Type B pancreatic cell (in vitro differentiated cells): ENCODE data around the gene SNED1. TPM values are rescaled to one million over a fixed set of nuclear protein-coding genes. Genes with fewer than 3 reads are reported as not detected.
A peak's percentile ranks its signal among the peaks of the same experiment; 100 is the strongest.

Source experiments
- DNase-seq: peaks from one replicate; pipeline ENCODE4 v3.0.0; 2021; ENCODE audit warnings: mixed read lengths; ENCODE audit not compliant: unreplicated experiment; ENCODE audit errors: extremely low spot score
- H3K27ac Mint-ChIP-seq: 2 replicates; pipeline ENCODE4 v1.8.0; 2021; ENCODE audit warnings: mild to moderate bottlenecking, mixed read lengths
- H3K27me3 Mint-ChIP-seq: 2 replicates; pipeline ENCODE4 v1.8.0; 2021; ENCODE audit warnings: mixed read lengths
- H3K36me3 Mint-ChIP-seq: 2 replicates; pipeline ENCODE4 v1.8.0; 2021; ENCODE audit warnings: mixed read lengths
- H3K4me1 Mint-ChIP-seq: one replicate; pipeline ENCODE4 v1.8.0; 2021; ENCODE audit warnings: mixed read lengths; ENCODE audit not compliant: unreplicated experiment
- H3K4me3 Mint-ChIP-seq: 2 replicates; pipeline ENCODE4 v1.8.0; 2021; ENCODE audit warnings: mild to moderate bottlenecking, mixed read lengths
- H3K9me3 Mint-ChIP-seq: 2 replicates; pipeline ENCODE4 v1.8.0; 2021; ENCODE audit warnings: mixed read lengths
- total RNA-seq: library from RNA; stranded (reverse); gene quantifications from 2 replicates; pipeline ENCODE4 v1.2.1, GENCODE V29; 2021; ENCODE audit warnings: low replicate concordance
- TF ChIP-seq, protein P1 (sequence below): fragments of 200-600 bp; sonication (generic); conservative IDR thresholded peaks from 2 replicates; pipeline ENCODE4 v1.5.0; 2021; ENCODE audit warnings: antibody characterized with exemption, mild to moderate bottlenecking

SNED1 gene
- total RNA-seq, 1 donor from 2014 or later, result 140 TPM

DNA sequence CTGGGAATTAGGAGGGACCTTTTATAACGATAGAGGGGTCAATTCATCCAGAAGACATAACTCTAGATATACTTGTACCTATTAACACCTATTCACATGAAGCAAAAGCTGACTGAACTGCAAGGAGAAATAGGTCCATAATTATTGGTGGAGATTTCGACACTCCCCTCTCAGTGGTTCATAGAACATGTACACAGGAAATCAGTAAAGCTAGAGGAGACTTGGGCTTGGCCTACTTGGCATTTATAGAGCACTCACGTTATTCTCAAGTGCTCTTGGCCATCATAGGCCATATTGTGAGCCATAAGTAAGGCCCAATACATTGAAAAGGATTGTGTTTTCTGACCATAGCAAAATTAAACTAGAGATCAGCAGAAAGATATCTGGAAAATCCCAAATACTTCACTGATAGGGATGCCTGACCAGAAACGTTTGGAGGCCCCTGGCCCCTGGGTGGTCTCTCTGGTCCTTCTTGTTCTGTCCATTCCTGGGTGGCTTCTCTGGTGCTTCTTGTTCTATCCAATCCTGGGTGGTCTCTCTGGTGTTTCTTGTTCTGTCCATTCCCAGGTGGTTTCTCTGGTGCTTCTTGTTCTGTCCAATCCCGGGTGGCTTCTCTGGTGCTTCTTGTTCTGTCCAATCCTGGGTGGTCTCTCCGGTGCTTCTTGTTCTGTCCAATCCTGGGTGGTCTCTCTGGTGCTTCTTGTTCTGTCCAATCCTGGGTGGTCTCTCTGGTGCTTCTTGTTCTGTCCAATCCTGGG is 49.0 kb downstream of the SNED1 start:
- Mint-ChIP-seq H3K4me1 (no peaks in the 10 kb centered on the region), H3K9me3 (no peaks in the 10 kb centered on the region), H3K27me3 (peaks cover 11% of the 10 kb centered on the region), H3K27ac (no peak overlapping the region), H3K36me3 (peaks cover 22% of the 10 kb centered on the region), H3K4me3 (no peak overlapping the region)
- peak; percentile 11 for DNase-seq
- TF ChIP-seq, protein P1, sequence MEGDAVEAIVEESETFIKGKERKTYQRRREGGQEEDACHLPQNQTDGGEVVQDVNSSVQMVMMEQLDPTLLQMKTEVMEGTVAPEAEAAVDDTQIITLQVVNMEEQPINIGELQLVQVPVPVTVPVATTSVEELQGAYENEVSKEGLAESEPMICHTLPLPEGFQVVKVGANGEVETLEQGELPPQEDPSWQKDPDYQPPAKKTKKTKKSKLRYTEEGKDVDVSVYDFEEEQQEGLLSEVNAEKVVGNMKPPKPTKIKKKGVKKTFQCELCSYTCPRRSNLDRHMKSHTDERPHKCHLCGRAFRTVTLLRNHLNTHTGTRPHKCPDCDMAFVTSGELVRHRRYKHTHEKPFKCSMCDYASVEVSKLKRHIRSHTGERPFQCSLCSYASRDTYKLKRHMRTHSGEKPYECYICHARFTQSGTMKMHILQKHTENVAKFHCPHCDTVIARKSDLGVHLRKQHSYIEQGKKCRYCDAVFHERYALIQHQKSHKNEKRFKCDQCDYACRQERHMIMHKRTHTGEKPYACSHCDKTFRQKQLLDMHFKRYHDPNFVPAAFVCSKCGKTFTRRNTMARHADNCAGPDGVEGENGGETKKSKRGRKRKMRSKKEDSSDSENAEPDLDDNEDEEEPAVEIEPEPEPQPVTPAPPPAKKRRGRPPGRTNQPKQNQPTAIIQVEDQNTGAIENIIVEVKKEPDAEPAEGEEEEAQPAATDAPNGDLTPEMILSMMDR, result no peak

GRCh38 chr2:241048149-241048948 is 49.9 kb downstream of the SNED1 start:
- peak; percentile 65 for DNase-seq
- no peaks in the 10 kb centered on the region for H3K4me1 Mint-ChIP-seq
- peaks cover 13% of the 10 kb centered on the region for H3K36me3 Mint-ChIP-seq
- peaks cover 4% of the 10 kb centered on the region for H3K27me3 Mint-ChIP-seq
- TF ChIP-seq, protein P1, result no peak
- no peak overlapping the region for H3K4me3 Mint-ChIP-seq
- H3K27ac Mint-ChIP-seq, result no peak overlapping the region
- H3K9me3 Mint-ChIP-seq, result no peaks in the 10 kb centered on the region

DNA sequence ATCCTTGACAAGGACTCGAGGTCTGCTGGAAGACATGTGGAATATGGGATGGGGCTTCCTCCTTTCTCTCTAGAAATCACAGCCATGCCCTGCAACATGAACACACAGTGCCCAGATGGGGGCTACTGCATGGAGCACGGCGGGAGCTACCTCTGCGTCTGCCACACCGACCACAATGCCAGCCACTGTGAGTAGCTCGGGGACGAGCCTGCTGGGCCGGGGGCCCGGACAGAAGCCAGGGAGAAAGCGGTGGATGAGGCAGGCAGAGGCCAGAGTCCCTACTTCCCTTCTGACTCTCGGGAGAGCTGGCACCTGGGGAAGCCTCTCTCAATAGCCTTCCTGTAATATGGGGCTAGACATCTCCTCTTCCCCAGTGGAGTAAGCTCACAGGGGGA is 50.5 kb downstream of the SNED1 start:
- no peak overlapping the region for H3K4me3 Mint-ChIP-seq
- peaks cover 9% of the 10 kb centered on the region for H3K36me3 Mint-ChIP-seq
- TF ChIP-seq, protein P1, result no peak
- no peak overlapping the region for H3K27ac Mint-ChIP-seq
- DNase-seq, result peak; percentile 63
- peaks cover 4% of the 10 kb centered on the region for H3K27me3 Mint-ChIP-seq
- no peaks in the 10 kb centered on the region for H3K9me3 Mint-ChIP-seq
- H3K4me1 Mint-ChIP-seq, result no peaks in the 10 kb centered on the region

DNA sequence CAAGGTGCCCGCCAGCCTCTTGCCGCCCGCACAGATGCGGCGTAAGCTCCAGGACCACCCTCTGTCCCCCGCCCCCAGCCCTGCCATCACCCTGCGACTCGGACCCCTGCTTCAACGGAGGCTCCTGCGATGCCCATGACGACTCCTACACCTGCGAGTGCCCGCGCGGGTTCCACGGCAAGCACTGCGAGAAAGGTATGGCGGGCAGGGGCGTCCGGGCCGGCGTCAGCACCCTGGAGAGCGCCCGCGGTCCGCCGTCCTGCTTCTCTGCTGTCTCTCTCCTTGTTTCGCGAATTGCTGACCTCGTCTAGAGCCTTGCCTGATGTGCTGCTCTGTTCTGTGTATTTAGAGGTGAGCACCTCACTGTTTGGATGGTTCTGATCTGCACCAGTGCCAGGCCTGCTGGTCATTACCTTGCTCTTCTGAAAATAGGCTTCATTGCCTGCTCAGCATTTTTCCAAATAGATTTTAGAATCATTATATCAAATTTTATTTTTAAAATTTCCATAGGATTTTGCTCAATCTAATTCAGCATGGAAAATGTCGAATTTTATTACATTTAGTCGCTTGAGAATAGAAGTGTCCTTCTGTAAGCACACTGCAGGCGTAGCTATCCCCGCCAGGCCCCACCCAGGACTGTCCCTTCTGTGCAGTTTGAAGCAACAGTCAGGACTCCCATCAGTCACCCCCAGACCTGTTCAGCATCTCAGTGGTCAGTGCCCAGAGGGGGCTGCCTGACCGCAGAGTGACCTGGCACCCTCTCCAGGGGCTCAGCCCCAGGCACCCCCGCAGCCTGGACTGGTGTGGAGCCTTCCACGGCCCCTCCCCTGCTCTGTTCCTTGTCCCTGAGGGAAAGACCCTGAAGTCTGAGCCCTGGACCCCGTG is 51.6 kb downstream of the SNED1 start:
- Mint-ChIP-seq H3K27me3 (peaks cover 9% of the 10 kb centered on the region), H3K9me3 (no peaks in the 10 kb centered on the region), H3K27ac (no peak overlapping the region), H3K4me1 (no peaks in the 10 kb centered on the region), H3K36me3 (peaks cover 11% of the 10 kb centered on the region), H3K4me3 (no peak overlapping the region)
- TF ChIP-seq, protein P1, result no peak
- peak; percentile 76 for DNase-seq
